KOPT-K1 (cell line): ENCODE results near the gene MAPK12.
A peak's percentile ranks its signal among the peaks of the same experiment; 100 is the strongest.

Source experiments
- H3K27ac ChIP-seq: fragments of 200-600 bp; sonication (generic); 2 replicates; pipeline ENCODE4 v1.5.1; 2016; ENCODE audit warnings: antibody characterized with exemption, mild to moderate bottlenecking, low read depth, low read length; ENCODE audit not compliant: poor library complexity, severe bottlenecking
- H3K36me3 ChIP-seq: fragments of 200-600 bp; sonication (generic); 2 replicates; pipeline ENCODE4 v1.5.1; 2017; ENCODE audit warnings: antibody characterized with exemption, mild to moderate bottlenecking, low read length, moderate library complexity; ENCODE audit not compliant: insufficient read depth
- H3K9me3 ChIP-seq: fragments of 200-600 bp; sonication (generic); 2 replicates; pipeline ENCODE4 v1.5.1; 2017; ENCODE audit warnings: antibody characterized with exemption, low read length, mild to moderate bottlenecking; ENCODE audit not compliant: insufficient read depth, poor library complexity, severe bottlenecking

Gene MAPK12

GRCh38 chr22:50303515-50303847, 42.0 kb upstream of the MAPK12 start:
- H3K36me3 ChIP-seq, result no peaks in the 10 kb centered on the region
- peak overlapping the region; percentile 13 for H3K27ac ChIP-seq
- no peaks in the 10 kb centered on the region for H3K9me3 ChIP-seq

GRCh38 chr22:50302564-50302963, 41.1 kb upstream of the MAPK12 start:
- Histone ChIP-seq H3K36me3 (no peaks in the 10 kb centered on the region), H3K9me3 (no peaks in the 10 kb centered on the region), H3K27ac (no peak overlapping the region)

DNA sequence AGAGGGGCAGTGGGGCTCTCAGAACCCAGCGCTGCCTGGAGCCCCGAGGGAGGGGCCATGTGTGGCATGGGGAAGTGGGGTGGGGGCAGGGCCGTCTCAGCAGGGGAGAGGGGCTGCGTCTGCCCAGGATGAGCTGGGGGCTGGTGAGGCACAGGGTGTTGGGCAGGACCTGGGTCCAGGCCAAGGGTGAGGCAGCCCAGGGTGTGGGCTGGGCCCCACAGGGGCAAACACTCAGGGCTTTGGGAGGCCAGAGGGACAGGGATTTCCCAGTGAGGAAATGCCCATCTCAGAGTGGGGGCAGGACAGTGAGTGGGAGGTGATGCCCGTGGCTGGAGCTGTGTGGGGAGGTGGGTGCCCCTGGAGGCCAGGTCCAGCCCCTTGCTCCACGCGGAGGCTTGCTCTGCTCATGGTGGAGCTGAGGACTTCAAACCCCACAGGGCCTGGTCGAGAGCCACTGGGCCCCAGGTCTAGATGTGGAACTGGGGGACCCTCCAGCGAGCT, 40.6 kb upstream of the MAPK12 start:
- Histone ChIP-seq H3K9me3 (no peaks in the 10 kb centered on the region), H3K36me3 (no peaks in the 10 kb centered on the region), H3K27ac (no peak overlapping the region)

- Histone ChIP-seq H3K36me3 (no peaks in the 10 kb centered on the region), H3K27ac (no peak overlapping the region), H3K9me3 (no peaks in the 10 kb centered on the region)
These were observed 40.1 kb upstream of the MAPK12 start for GRCh38 chr22:50301581-50301991.

GRCh38 chr22:50300620-50301257, 39.3 kb upstream of the MAPK12 start:
- Histone ChIP-seq H3K9me3 (no peaks in the 10 kb centered on the region), H3K27ac (no peak overlapping the region), H3K36me3 (no peaks in the 10 kb centered on the region)

- Histone ChIP-seq H3K27ac (no peak overlapping the region), H3K36me3 (no peaks in the 10 kb centered on the region)
These were observed 38.5 kb upstream of the MAPK12 start for GRCh38 chr22:50299785-50300619.

DNA sequence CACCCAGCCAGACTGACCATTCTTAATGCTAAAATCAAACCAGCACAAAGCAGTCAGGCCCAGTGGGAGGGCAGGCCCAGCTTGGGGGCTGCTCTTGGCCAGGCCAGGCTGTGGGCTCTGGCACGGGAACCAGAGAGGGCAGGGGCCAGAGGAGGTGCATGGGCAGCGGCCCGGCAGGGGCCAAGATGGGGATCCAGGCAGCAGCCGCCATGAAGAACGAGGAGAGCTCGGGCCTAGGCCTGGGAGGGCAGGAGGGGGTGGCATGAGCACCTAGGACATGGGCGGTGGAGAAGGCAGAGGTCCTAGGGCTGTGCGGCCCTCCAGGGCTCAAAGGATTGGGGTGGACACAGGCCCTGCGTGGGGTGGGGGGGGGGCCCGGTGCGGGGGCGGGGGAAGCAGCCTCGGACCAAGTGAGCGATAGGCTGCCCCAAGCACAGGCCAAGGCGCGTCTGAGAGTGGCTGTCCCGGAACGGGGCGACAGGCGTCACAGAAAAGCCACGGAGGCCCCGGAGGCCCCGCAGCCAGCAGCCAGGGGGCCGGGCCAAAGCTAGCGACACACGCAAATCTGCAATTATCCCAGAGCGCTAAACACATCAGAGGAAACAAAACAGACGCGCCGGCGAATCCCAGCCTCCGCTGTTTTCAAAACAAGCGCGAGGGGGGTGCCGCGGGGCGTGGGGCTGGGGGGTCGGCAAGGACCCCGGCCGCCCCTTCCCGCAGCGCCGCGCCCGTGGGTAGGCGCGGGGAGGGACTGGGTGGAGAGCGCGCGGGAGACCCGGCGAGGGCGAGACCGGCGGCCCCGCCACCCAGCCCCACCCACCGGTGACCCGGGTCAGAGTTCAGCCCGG, 37.7 kb upstream of the MAPK12 start:
- no peaks in the 10 kb centered on the region for H3K36me3 ChIP-seq
- H3K9me3 ChIP-seq, result no peaks in the 10 kb centered on the region
- no peak overlapping the region for H3K27ac ChIP-seq

More at GRCh38 chr22:50299785-50300619, 38.5 kb upstream of the MAPK12 start:
- no peaks in the 10 kb centered on the region for H3K9me3 ChIP-seq

GRCh38 chr22:50298266-50298637, 36.8 kb upstream of the MAPK12 start:
- Histone ChIP-seq H3K27ac (no peak overlapping the region), H3K36me3 (no peaks in the 10 kb centered on the region), H3K9me3 (no peaks in the 10 kb centered on the region)

DNA sequence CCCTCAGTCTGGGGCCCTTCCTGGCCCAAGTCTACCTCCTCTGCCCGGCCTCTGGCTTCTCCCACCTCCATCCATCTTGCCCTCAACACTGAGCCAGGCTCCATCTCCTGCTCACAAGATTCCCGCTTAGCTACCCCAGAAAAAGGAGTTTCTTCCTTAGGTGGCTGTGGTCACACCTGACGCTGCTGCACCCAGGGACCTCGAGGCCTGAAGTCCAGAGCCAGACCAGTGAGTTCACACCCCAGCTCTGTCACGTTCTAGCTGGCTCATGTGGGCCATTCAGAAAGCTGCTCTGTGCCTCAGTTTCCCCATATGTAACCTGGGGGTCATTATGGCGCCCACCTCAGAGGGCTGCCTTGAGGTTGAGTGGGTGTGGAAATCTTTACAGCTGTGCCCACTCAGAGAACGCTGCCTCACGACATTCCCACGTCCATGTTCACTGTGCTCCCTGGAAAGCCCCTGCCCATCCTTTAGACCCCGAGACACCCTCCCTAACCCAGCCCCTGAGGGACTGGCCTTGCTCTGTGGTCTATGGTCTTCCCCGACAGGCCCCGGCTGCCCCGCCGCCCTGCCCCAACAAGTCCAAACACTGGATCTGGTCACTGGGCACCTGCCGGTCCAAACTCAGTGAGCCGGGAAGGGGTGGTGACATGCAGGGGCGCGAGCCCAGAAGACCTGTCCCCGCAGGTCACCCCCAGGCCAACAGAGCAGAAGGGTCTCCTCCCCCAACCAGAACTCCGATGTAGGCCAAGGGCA, 36.2 kb upstream of the MAPK12 start:
- H3K9me3 ChIP-seq, result no peaks in the 10 kb centered on the region
- no peak overlapping the region for H3K27ac ChIP-seq

DNA sequence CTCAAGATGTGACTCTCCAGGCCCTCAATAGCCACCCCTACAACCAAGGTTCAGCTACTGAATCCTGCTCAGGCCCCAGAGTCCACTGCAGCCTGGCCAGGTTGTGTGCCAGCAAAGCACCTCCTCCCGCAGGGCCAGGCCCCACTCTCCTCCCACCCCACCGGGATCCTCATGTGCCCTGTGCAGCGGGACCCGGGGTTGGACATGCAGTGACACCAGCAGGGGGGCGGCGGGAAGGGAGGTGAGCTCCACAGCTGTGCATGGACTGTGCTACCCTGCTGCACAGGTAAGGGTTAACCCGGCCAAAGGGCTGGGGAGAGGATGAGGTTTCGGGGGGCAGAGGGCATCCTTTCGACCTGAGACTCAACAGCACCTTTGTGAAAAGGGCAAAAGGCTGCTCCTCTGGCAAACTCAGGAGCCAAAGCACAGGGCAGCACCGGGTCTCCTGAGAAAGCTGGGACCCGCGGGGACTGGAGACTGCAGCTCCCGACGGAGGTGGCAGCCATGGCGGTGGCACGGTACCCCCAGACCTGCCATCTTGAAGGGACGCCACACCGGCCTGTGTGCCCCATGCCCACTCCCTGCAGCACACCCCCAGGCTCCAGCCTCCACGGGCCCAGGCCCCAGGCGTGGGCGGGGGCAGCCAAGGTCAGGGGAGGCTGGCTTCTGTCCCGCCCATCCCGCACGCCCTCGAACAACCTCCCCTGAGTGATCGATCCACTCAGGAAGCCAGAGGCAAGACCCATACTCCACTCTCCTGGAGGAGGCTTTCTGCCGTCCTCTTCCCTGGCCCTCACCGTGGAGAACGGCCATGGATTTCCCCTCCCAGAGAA, 35.4 kb upstream of the MAPK12 start:
- Histone ChIP-seq H3K9me3 (no peaks in the 10 kb centered on the region), H3K27ac (no peak overlapping the region), H3K36me3 (no peaks in the 10 kb centered on the region)

More for the DNA sequence above, 36.2 kb upstream of the MAPK12 start:
- H3K36me3 ChIP-seq, result no peaks in the 10 kb centered on the region

- H3K27ac ChIP-seq, result no peak overlapping the region
- no peaks in the 10 kb centered on the region for H3K9me3 ChIP-seq
- H3K36me3 ChIP-seq, result no peaks in the 10 kb centered on the region
These were observed 32.8 kb upstream of the MAPK12 start for GRCh38 chr22:50294319-50294656.

DNA sequence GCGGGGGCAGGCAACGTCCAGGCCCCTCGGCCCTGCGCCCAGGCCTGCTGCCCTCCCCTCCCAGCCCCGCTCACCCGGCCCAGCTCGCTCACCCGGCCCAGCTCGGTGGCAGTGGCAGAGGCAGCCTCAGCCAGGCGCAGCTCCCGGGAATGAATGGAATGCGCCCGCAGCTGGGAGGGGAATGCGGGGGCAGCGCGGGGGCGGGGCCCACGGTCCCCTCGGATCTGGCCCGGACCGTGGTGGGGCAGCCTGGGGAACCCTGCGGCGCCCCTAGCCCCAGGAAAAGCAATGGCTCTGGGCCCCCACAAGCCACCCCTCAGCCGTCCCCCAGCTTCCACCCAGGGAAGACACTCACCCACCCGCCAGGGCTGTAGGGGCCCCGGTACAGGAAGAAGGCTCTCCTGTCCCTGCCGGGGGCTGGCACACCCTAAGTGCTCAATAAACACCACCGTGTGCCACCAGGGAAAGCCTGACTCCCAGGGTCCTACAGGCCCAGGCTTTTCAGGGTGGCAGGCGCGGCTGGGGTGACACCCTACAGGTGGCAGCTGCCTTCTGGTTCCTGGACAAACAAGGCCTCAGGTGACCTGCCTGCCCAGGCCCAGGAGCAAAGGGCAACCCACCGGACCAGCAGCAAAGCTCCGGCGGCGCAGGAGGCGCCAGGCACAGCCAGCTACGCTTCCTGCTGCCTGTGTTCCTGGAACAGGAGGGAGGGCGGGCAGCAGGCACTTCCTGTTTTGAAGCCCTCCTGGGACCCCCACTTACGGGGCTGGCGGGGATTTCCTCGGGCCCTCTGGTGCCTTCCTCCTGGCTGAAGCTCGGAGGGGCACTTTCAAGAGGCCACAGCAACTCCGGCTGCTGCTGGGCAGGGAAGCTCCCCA, 32.2 kb upstream of the MAPK12 start:
- Histone ChIP-seq H3K9me3 (no peaks in the 10 kb centered on the region), H3K27ac (no peak overlapping the region), H3K36me3 (no peaks in the 10 kb centered on the region)

DNA sequence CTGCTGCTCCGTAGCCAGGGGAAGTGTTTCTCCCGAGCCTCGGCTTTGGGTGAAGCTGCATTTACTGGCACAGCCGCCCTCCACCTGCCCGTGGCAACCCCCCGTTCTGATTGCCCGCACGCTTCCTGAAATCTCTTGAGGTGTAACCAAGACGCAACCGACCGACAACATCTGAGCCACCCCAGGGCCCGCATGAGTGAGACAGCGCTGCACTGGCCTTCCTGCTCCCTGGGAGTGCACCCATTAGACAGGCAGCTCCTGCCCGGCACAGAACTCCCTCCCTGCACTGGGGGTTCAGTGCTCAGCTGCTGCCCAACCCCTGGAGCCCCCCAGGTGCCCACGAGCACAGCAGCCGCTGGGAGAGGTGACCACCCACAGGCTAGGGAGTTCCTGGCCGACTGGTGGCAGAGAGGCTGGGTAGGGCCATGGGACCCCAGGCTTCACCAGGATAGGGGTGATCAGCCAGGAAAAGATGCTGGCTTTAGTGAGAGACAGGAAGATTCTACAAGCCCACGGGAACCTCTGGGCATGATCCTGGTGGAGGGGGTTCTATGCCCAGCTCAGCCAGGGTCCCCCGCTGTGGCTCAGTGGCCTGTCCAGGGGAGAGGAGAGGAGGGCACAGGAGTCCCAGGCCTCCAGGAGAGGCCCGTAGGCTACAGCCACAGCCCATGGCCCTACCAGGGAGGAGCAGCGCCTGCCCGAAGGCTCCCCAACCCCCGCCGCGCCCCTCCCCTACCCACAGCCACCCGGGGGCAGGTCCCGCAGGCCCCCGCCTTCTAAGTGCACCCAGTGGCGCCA, 31.4 kb upstream of the MAPK12 start:
- Histone ChIP-seq H3K9me3 (no peaks in the 10 kb centered on the region), H3K36me3 (no peaks in the 10 kb centered on the region), H3K27ac (no peak overlapping the region)
